Testis (tissue), 2 donors: ENCODE results near the gene LRRC3B.

Source experiments
- CTCF ChIP-seq, 3 experiments: fragments of 450-650 bp in 2 of 3; fragments of 200-600 bp in 1 of 3; sonication (generic) in 1 of 3; IDR thresholded peaks; one replicate each; pipeline ENCODE4 v1.5.1; 2016 to 2019; ENCODE audit warnings: antibody characterized with exemption in 3 of 3, mild to moderate bottlenecking in 2 of 3, moderate library complexity in 1 of 3
- POLR2A ChIP-seq: fragments of 450-650 bp; IDR thresholded peaks from one replicate; pipeline ENCODE4 v1.6.1; 2017; ENCODE audit warnings: antibody characterized with exemption, mild to moderate bottlenecking, moderate library complexity

GRCh38 chr3:26718315-26718714 is 95.7 kb downstream of the LRRC3B start:
- TF ChIP-seq CTCF (IDR thresholded peaks at IDR 0.05) = no peak
- TF ChIP-seq POLR2A = no peak
